SK-MEL-5 (cell line): Measurements from ENCODE around the gene BANF2. TPM values are rescaled to one million over a fixed set of nuclear protein-coding genes. Genes with fewer than 3 reads are reported as not detected.
"Not testable (repeated sequence)": the region's sequence is repeated elsewhere in the genome, so short reads cannot be mapped to it uniquely, and the experiment has no call there.

Source experiments
- DNase-seq: peaks from one replicate; pipeline ENCODE4 v3.0.0-alpha.2; 2016; ENCODE audit warnings: low read depth, low spot score
- in situ Hi-C: cut with HindIII; loops from 2 replicates; pipeline ENCODE4 v1.10.0; 2016; ENCODE audit warnings: low sequenced_read_pairs, high pct_unique_total_duplicates, low pct_unique_long_range_greater_than_20kb
- total RNA-seq: library from RNA; depleted of rRNA; stranded (reverse); fragments of >200 nt; shearing (Covaris generic); gene quantifications from 2 replicates; pipeline ENCODE4 v1.2.3, GENCODE V29; 2014; rRNA removed

Gene BANF2
- total RNA-seq, 1 experiment from 2014 or later: not detected

GRCh38 chr20:17765017-17765416 lies 65.3 kb downstream of the BANF2 start:
- no peak for DNase-seq
- in situ Hi-C loops: no loop called here

- in situ Hi-C loops: no loop called here
Observed at GRCh38 chr20:17765584-17765983, 65.8 kb downstream of the BANF2 start.

GRCh38 chr20:17766226-17766625 lies 66.5 kb downstream of the BANF2 start:
- in situ Hi-C loops: no loop called here

More at GRCh38 chr20:17765584-17765983, 65.8 kb downstream of the BANF2 start:
- DNase-seq: no peak

GRCh38 chr20:17767624-17768023 lies 67.9 kb downstream of the BANF2 start:
- in situ Hi-C loops: no loop called here
- no peak for DNase-seq

More at GRCh38 chr20:17766226-17766625, 66.5 kb downstream of the BANF2 start:
- DNase-seq: no peak

GRCh38 chr20:17768271-17768670 lies 68.5 kb downstream of the BANF2 start:
- peak; percentile 35 for DNase-seq
- in situ Hi-C loops: no loop called here

GRCh38 chr20:17769716-17770115 lies 70.0 kb downstream of the BANF2 start:
- in situ Hi-C loops, DNase-seq: not testable (repeated sequence)

- DNase-seq: no peak
- in situ Hi-C loops: no loop called here
Observed at GRCh38 chr20:17771206-17772004, 71.6 kb downstream of the BANF2 start.

- no peak for DNase-seq
- in situ Hi-C loops: no loop called here
Observed at GRCh38 chr20:17772005-17772343, 72.2 kb downstream of the BANF2 start.

GRCh38 chr20:17773619-17774018 lies 73.9 kb downstream of the BANF2 start:
- DNase-seq: no peak
- in situ Hi-C loops: no loop called here

- in situ Hi-C loops: no loop called here
- DNase-seq: no peak
Observed at GRCh38 chr20:17775600-17775999, 75.8 kb downstream of the BANF2 start.

GRCh38 chr20:17776551-17776950 lies 76.8 kb downstream of the BANF2 start:
- no peak for DNase-seq
- in situ Hi-C loops: no loop called here

GRCh38 chr20:17779011-17779410 lies 79.2 kb downstream of the BANF2 start:
- in situ Hi-C loops: not testable (repeated sequence)

GRCh38 chr20:17782768-17783167 lies 83.0 kb downstream of the BANF2 start:
- in situ Hi-C loops: no loop called here
- DNase-seq: no peak

More at GRCh38 chr20:17779011-17779410, 79.2 kb downstream of the BANF2 start:
- not testable (repeated sequence) for DNase-seq

GRCh38 chr20:17783671-17784070 lies 83.9 kb downstream of the BANF2 start:
- in situ Hi-C loops: no loop called here
- no peak for DNase-seq

GRCh38 chr20:17785007-17785406 lies 85.2 kb downstream of the BANF2 start:
- no peak for DNase-seq
- in situ Hi-C loops: no loop called here

Other genes starting within 250 kb of the BANF2 start
- 14.3 and 14.7 TPM in 2 replicates for gene BFSP1, start 168.6 kb upstream of the BANF2 start, total RNA-seq
- gene DSTN, start 129.9 kb upstream of the BANF2 start, total RNA-seq: 180 and 190 TPM in 2 replicates
- 108 and 139 TPM in 2 replicates for gene RRBP1, start 17.7 kb upstream of the BANF2 start, total RNA-seq